Prostate gland (tissue), 1 donor: ENCODE data around the gene PLAAT4.

Experiments used
- POLR2A ChIP-seq: fragments of 450-650 bp; IDR thresholded peaks from one replicate; pipeline ENCODE4 v1.6.1; 2016; ENCODE audit warnings: antibody characterized with exemption, mild to moderate bottlenecking
- POLR2AphosphoS5 ChIP-seq: sonication (generic); formaldehyde crosslinking; IDR thresholded peaks from one replicate; pipeline ENCODE4 v1.6.1; 2017; ENCODE audit warnings: antibody characterized with exemption

GRCh38 chr11:63504054-63504453, 32.6 kb upstream of the PLAAT4 start:
- TF ChIP-seq POLR2A: no peak
- no peak for TF ChIP-seq POLR2AphosphoS5
